ENCODE data around the gene KIDINS220.

Gene KIDINS220

DNA sequence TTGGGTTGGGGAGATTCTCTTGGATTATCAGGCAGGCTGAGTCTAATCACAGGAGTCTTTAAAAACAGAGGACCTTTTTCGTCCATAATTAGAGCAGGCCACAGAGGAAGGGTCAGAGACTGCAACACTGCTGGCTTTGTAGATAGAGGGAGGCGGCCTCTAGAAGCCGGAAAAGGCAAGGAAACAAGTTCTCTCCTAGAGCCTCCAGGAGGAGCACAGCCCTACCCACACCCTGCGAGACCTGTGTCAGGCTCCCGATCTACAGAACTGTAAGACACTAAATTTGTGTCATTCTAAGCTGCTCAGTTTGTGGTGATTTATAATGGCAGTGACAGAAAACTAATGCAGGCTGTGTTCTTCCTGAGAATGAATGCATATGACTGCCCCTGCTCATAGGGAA is 140.2 kb downstream of the KIDINS220 start:
- DNase-seq (ENCODE audit: low spot score): no peak

DNA sequence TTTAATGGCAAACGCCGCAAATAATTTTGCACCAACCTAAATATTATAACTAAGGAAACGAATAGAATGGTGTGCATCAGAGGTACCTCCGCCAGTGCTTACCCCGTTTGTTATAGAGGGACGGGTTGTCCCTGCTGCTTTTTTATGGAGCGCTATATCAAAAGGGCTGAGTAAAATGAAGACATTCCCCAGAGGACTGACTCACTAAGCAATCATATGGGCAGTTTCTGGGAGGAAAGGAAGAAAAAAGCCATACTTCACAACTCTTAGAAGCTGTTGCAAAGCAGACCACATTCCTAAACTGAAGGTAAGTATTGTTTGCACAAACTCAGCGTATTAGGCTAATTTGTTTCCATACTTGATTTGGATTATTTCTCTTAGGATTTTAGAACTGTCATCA is 142.7 kb downstream of the KIDINS220 start:
- DNase-seq (ENCODE audit: low spot score): no peak

DNA sequence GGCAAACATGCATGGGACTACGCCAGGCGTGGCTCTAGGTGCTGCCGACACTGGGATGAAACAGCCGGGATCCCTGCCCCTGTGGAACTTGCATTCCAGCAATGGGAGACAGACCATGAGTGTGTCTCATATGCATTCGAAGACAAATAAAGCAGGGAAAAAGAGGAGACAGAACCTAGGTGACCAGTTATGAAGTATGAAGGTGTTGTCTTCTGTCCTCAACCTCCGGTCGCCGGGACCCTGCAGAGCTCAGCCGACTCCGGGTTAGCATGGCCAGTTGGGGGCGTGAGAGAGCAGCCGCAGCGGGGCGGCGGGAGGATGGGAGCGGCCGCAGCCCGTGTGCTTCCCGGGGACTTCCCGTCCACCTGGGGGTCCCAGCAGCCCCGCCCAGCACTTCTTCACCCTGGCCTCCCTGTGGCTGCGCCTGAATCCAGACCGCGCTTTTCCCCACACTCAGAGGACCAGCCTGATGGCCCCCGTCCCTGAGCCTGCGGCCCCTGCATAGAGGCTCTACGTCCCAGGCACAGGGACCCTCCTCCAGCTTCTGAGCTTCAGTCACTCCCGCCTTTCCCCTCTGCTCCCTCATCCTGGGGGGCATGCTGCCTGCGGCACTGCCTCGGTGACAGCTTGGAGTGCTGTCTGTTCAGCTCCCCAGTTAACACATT is 144.1 kb downstream of the KIDINS220 start:
- DNase-seq (ENCODE audit: low spot score): peak; percentile 25

DNA sequence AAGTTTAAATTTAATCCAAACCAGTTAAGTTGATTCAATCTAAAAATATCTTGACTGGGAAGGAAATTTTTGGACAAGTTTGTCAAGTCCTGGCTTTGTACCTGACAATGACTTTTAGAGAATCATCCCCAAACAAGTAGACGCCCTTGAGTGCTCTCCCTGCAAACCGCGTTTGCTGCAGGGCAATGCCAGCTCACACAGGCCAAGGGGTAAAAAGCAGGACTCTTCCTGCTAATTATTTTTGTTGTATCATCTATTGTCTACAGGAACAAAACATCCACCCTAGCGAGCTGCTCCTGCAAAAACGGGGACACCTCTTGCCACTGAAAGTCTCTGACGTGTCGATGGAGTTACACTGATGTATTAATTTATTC is 144.6 kb downstream of the KIDINS220 start:
- DNase-seq (ENCODE audit: low spot score): no peak

DNA sequence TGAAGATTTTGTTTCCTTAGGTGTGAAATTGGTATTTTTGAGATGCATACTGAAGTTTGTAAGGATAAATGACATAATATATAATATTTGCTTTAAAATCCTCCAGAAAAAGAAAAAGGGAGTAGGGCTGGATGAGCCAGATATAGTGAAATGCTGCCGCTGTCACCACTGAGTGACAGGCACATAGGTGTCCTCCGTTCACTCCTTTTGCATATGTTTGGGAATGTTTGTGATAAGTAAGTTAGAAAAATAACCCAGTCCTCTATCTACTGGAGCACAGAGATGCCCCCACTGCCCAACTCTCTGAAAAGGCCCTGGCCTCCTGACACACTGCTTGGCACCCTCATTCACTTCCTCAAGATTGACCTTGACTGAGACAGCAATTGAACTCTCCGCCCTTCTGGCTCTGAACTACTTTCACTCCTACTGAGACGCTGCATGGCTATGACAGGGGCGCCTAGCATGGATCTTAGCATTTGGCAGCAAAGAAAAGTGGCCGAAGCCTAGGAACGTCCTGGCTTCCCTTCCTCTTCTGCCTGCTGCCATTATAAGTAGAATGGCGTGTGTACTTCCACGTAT is 145.5 kb downstream of the KIDINS220 start:
- DNase-seq (ENCODE audit: low spot score): no peak

DNA sequence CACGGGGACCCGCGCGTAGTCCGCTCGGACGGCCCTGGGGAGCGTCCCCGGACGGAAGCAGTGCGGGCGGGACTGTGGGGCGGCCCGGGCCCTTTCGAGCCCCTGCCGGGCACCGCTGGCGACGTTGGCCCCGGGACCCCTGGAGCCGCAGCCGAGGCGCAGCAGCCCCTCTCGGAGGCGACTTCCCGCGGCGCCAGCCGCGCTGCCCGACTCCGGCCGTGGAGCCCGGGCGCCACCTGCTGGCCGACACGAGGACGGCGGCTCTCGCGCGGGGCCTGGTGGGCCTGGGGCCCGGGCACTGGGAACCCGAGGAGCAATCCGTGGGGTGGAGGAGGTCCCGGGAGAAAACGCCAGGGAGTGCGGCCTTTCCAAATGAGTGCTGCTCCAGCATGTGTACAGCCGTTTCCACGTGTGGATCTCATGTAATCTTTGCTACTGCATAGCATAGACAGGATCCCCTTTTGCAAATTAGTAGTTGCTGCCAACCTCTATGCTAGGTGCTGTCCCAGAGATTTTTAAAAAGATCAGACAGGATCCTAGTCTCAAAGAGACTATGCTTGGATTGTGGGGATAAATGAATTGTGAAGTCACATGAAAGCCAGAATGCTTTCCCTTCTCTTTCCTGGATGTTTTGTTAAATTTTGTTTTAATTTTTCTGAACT is 151.6 kb downstream of the KIDINS220 start:
- peak; percentile 82 for DNase-seq (ENCODE audit: low spot score)

DNA sequence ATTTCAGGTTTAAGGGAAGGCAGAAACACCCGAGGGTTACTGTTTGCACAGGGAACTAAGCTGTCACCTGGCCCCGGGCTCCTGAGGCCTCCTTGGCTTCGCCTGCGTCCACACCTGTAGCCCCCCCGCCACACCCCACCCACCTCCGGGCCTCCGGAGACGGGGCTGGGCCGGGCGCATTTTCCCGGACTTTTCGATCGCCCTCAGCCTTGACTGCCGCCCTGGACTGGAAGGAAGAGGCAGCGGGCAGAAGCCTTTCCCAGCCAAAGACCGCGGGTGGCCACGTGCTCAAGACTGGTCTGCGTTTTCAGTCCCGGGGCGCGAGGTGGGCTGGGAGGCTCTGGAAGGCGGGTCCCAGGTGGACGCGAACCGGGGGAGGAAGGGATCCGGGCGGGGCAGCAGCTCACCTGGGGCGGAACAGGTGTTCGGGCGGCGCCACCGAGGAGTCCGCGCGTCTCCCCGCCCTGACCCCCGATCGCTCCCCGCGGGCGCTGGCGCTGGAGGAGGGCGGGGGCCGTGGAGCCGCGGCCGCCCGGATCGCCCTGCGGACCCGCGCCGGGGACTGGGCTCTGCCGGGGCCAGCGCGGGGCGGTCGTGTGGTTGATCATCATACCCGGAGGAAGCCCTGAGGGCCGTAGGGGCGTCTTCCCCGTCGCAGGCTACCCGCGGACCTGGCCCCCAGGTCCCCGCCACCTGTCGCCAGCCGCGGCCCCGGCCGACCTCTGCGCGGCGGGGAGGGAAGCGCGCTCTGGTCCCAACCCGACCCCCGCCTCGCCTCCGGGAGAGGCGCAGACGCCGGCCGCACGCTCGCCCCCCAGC is 152.3 kb downstream of the KIDINS220 start:
- DNase-seq (ENCODE audit: low spot score): peak; percentile 29

DNA sequence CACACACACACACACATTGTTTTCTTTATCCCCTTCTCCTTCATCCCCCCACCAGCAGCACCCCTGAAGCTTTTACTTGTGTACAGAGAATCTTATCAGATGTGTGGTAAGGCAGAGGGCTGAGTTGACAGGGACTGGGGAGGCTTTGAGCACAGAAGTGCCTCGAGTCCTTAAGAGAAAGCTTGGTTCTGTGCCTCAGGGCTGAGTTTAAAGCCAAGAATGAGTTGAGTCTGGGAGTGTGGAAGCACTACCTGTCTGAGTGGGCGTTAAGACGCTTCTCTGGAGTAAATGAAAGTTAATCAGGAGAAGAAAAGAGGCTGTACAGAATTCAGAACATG is 152.9 kb downstream of the KIDINS220 start:
- no peak for DNase-seq (ENCODE audit: low spot score)

DNA sequence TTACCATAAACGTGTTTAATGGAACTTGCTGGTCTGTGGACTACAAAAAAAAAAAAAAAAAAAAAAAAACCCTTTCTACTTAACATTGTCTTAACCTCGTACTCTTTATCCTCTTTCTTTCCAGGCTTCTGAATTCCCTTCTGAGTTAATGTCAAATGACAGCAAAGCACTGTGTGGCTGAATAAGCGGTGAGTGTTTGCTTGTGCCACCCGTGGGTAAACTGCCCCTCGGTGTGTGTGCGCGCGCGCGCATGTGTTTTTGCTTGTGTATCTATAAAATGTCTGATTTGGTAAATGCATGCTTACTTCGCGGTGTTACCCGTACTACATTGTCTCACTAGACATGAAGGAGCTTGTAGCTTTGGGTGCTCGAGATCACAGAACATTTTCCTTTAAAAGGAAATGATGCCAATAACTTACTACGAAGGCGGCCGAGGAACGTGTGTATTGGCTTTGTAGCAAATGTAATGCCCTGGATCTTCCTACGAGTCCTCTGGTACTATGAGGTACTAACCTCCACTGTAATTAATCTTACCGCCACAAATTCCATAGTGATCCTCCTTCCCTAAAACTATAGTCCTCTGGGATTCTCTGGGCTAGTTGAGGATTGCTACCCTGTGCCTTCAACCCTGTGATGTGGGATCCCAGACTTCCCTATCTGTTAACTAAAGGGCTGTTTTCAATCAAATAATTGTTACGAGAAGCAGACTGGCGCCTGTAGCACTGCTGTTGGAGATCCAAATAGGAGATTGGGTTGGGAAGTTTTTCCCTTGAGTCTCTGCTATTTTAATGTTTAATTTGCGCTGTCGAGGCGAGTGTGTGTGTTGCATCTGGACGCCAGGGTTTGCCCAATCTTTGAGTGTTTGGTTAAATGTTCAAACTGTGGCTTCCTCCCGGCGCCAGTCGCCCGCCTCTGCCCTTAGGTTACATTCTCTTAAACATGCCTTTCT is 154.4 kb downstream of the KIDINS220 start:
- no peak for DNase-seq (ENCODE audit: low spot score)

DNA sequence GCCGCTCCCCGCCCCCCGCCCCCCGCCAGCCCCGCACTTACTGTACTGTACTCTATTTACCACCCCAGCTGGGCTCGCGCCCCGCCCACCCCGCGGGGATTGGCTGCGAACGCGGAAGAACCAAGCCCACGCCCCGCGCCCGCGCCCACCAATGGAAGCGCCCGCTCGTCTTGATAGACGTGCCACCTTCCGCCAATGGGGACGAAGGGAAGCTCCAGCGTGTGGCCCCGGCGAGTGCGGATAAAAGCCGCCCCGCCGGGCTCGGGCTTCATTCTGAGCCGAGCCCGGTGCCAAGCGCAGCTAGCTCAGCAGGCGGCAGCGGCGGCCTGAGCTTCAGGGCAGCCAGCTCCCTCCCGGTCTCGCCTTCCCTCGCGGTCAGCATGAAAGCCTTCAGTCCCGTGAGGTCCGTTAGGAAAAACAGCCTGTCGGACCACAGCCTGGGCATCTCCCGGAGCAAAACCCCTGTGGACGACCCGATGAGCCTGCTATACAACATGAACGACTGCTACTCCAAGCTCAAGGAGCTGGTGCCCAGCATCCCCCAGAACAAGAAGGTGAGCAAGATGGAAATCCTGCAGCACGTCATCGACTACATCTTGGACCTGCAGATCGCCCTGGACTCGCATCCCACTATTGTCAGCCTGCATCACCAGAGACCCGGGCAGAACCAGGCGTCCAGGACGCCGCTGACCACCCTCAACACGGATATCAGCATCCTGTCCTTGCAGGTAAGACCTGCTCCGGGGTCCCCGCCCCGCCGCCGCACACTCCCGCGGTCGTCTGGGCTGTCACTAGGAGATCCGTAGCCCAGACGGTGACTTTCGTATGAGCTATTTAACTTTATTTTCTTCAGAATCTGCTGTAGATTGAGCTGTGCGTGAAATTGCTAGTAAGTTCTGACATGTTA is 155.4 kb downstream of the KIDINS220 start, which contains the start of gene ID2:
TSS of gene ID2 (plus strand) at position 271 of the 907 bp plus-strand sequence. CDS start at position 381, 110 bp downstream.
- peak; percentile 100 for DNase-seq (ENCODE audit: low spot score)

DNA sequence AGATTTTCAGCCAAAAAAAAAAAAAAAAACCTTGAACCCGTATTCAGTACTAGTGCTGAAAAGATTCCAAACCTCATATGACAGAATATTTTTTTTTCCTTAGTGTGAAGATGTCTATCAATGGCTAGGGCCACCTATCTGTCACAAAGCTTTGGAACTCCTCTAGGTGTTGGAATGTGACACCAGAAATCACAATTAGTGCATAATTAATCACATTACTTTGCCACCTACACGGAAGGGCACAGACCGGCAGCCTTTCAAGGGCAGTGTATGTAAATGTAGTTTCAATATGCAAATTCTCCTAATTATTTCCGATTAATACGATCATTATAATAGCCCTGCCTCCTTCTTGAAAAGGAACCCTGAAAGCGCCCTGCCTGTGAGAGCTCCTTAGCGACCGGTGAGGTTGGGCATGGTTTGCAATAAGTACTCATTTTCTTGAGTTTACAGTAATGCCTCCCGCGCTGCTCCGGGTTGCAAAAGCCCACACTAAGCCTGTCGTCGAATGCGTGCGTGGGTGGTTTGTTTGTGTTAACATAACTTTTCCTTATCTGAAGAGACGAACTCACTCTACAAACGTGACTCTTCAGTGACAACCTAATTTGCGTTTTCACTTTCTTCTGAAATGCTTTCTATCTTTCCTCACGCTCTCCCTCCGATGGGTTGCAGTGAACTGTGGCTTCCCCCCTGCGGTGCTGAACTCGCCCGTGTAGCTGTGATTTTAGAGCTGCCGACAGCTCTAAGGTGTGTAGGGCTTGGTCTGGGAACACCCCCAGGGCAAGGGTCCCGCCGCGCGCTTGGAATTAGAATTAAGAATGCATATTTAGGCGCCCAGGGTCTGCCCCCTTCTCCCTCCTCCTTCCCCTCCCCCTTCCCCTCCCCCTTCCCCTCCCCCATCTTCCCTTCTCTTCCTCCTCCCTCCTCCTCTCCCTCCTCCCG is 156.3 kb downstream of the KIDINS220 start:
- peak; percentile 67 for DNase-seq (ENCODE audit: low spot score)

DNA sequence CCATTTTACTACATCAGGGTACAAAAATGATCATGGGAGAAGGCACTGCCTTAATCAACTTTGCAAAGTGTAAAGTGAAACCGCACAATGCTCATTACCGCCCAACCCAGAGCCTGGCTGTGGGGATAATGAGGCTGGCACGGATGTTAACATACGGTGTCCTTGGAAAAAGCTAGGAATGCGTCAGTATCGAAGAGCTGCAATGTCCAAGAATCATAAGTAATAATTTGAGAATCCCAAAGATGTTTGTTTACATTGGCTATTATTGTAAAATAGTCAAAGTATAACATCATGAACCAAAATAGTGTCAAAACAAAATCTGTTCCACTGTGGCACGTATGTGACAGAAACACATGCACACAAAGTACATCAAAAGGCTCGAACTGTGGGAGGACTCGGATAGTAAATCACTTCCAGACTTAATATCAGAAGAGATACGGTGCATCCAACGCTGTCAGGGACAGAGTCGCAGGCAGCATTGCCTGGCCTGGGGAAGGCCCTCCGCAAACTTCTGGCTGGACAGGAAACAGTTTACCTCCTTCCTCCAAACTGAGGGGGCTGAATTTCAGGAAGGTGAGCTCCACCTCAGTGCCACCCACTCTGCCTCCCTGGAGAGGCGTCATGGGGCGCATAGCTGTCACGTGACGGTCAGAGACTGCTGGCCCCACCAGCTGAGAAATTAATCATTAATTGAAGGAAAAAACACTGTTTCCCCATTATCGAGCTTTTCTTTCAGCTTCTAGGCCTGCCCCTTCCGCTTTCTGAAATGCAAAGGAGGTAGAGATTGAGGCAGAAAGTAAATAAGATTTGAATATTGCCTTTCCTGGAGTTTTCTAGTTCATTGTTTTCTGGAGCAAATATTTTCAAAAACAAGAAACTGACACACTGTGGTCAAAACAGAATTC is 157.3 kb downstream of the KIDINS220 start:
- no peak for DNase-seq (ENCODE audit: low spot score)

DNA sequence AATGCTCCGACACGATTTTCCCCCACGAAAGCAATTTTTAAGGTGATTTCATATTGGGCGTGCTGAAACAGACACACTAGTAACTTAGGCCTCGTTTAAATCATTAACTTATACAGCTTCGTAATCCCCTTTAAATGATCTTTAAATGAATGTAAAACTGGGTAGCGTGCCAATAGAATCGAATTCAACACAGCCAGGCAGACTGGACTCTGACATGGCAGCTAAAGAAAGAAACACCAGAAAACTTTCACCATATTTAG is 157.9 kb downstream of the KIDINS220 start:
- no peak for DNase-seq (ENCODE audit: low spot score)

Measured in germinal center (tissue), 1 donor.